Neural progenitor cell (in vitro differentiated cells): ENCODE data around the gene P2RY11.

Source experiments
- EZH2 ChIP-seq: fragments of 200-600 bp; sonication (generic); IDR thresholded peaks from 2 replicates; pipeline ENCODE4 v1.6.1; 2017; ENCODE audit warnings: antibody characterized with exemption, mild to moderate bottlenecking, moderate library complexity
- TF ChIP-seq, protein P1 (sequence below): fragments of 200-600 bp; sonication (generic); IDR thresholded peaks from 2 replicates; pipeline ENCODE4 v1.5.1; 2017; ENCODE audit warnings: antibody characterized with exemption, mild to moderate bottlenecking

DNA sequence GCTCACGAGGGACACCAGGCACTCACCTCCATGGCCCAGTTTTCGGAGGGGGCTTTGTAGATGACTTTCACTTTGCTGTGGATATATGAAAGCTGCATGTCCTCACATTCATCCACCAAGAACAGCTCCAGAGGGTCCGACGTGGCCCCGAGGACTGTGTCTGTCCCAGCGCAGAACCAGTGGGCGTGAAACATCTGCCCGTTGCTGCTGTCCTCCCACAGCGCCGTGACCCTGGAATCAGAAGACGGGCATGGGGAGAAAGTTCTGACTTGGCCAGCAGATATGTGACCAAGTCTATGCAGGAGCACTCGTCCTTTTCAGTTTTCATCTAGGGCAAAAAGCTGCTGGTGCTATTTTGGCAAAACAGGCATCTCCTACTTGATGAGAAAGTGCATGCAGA is 37.9 kb downstream of the P2RY11 start:
- TF ChIP-seq, protein P1, sequence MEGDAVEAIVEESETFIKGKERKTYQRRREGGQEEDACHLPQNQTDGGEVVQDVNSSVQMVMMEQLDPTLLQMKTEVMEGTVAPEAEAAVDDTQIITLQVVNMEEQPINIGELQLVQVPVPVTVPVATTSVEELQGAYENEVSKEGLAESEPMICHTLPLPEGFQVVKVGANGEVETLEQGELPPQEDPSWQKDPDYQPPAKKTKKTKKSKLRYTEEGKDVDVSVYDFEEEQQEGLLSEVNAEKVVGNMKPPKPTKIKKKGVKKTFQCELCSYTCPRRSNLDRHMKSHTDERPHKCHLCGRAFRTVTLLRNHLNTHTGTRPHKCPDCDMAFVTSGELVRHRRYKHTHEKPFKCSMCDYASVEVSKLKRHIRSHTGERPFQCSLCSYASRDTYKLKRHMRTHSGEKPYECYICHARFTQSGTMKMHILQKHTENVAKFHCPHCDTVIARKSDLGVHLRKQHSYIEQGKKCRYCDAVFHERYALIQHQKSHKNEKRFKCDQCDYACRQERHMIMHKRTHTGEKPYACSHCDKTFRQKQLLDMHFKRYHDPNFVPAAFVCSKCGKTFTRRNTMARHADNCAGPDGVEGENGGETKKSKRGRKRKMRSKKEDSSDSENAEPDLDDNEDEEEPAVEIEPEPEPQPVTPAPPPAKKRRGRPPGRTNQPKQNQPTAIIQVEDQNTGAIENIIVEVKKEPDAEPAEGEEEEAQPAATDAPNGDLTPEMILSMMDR: no peak
- TF ChIP-seq EZH2: no peak
